Left kidney (tissue), 2 donors: ENCODE data around the gene BIVM. TPM values are rescaled to one million over a fixed set of nuclear protein-coding genes. Genes with fewer than 3 reads are reported as not detected.
A peak's percentile ranks its signal among the peaks of the same experiment; 100 is the strongest.

Experiments
- DNase-seq: peaks from one replicate; pipeline ENCODE4 v3.0.0-alpha.2; 2013
- polyA plus RNA-seq: library from polyadenylated mRNA; unstranded; fragments of 120-200 nt; gene quantifications from one replicate; pipeline ENCODE4 v1.2.1, GENCODE V29; 2013; ENCODE audit not compliant: insufficient read length

Gene BIVM
- polyA plus RNA-seq, 1 donor, result 78.5 TPM

- no peak for DNase-seq
Observed at GRCh38 chr13:102784483-102784882, 14.4 kb upstream of the BIVM start.

GRCh38 chr13:102788683-102789082, 10.2 kb upstream of the BIVM start:
- DNase-seq, result no peak

- no peak for DNase-seq
Observed at GRCh38 chr13:102792396-102792795, 6.5 kb upstream of the BIVM start.

- no peak for DNase-seq
Observed at GRCh38 chr13:102793611-102794355, 5.1 kb upstream of the BIVM start.

GRCh38 chr13:102799426-102800144, 666 bp downstream of the BIVM start:
- DNase-seq, result peak; percentile 21

- DNase-seq, result peak; percentile 80
Observed at GRCh38 chr13:102800145-102801041, 1.5 kb downstream of the BIVM start.

GRCh38 chr13:102805680-102806079, 6.8 kb downstream of the BIVM start:
- DNase-seq, result no peak

GRCh38 chr13:102807699-102808098, 8.8 kb downstream of the BIVM start:
- no peak for DNase-seq

- DNase-seq, result no peak
Observed at GRCh38 chr13:102812611-102813287, 13.8 kb downstream of the BIVM start.

- DNase-seq, result no peak
Observed at GRCh38 chr13:102814025-102814607, 15.2 kb downstream of the BIVM start.

GRCh38 chr13:102814793-102815192, 15.9 kb downstream of the BIVM start:
- DNase-seq, result no peak

GRCh38 chr13:102815788-102816187, 16.9 kb downstream of the BIVM start:
- DNase-seq, result no peak

- DNase-seq, result no peak
Observed at GRCh38 chr13:102816708-102817107, 17.8 kb downstream of the BIVM start.

- DNase-seq, result no peak
Observed at GRCh38 chr13:102817241-102817640, 18.3 kb downstream of the BIVM start.

GRCh38 chr13:102817907-102818306, 19.0 kb downstream of the BIVM start:
- DNase-seq, result peak; percentile 15

GRCh38 chr13:102825400-102825799, 26.5 kb downstream of the BIVM start:
- DNase-seq, result no peak

GRCh38 chr13:102825921-102826706, 27.2 kb downstream of the BIVM start:
- no peak for DNase-seq

GRCh38 chr13:102830646-102831045, 31.7 kb downstream of the BIVM start:
- DNase-seq, result no peak

- no peak for DNase-seq
Observed at GRCh38 chr13:102836471-102836870, 37.6 kb downstream of the BIVM start.

- DNase-seq, result no peak
Observed at GRCh38 chr13:102838273-102838672, 39.4 kb downstream of the BIVM start.

- DNase-seq, result no peak
Observed at GRCh38 chr13:102838982-102839381, 40.1 kb downstream of the BIVM start.
